HG03432 (cell line): Measurements from ENCODE around the gene FES.

Source experiments
- ATAC-seq: cut with Tn5 transposase; IDR thresholded peaks from one replicate; pipeline ENCODE4 v1.9.1; 2021; ENCODE audit warnings: mild to moderate bottlenecking, moderate library complexity; ENCODE audit not compliant: unreplicated experiment

The FES gene

DNA sequence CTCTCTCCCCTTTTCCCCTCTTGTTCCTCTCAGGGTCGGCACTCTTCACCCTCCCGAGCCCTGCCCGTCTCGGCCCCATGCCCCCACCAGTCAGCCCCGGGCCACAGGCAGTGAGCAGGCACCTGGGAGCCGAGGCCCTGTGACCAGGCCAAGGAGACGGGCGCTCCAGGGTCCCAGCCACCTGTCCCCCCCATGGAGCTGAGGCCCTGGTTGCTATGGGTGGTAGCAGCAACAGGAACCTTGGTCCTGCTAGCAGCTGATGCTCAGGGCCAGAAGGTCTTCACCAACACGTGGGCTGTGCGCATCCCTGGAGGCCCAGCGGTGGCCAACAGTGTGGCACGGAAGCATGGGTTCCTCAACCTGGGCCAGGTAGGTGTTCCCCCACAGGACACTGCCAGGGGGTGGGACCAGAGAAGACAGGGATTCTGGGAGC lies 8.7 kb upstream of the FES start:
- no peak for ATAC-seq

DNA sequence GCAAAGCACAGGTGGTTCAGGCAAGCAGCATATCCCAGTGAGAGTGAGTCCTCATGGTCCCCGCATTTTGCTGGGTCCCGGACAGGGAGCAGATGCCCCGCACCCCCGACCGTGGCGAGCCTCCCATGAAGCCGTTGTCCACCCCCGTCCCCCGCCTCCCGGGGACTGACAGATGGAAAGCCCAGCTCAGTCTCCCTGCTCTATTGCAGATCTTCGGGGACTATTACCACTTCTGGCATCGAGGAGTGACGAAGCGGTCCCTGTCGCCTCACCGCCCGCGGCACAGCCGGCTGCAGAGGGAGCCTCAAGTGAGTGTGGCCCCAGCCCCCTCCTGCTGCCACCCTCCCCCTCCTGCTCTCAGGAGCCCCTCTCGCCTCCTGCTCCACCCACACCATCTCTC lies 8.3 kb upstream of the FES start:
- ATAC-seq: no peak

DNA sequence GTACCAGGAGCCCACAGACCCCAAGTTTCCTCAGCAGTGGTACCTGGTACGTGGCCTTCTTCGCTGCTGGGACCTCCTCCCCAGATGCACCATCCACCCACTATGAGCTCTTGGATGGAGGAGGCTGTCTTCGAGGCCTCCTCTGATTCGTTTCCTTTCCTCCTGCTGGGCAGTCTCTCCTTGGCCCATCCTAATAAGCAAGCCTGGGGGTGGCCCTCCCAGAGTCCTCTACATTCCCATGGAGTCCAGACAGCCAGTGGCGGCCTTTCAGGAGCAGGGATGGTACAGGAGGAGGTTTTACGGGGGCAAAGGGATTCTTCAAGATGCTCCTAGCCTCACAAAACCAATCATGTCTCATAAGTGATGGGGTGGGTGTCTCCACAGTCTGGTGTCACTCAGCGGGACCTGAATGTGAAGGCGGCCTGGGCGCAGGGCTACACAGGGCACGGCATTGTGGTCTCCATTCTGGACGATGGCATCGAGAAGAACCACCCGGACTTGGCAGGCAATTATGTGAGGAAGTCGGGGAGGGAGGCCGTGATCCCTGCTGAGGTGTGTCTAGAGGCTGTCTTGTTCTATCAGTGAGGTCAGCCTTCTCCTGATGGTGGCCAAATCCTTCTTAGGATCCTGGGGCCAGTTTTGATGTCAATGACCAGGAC lies 7.7 kb upstream of the FES start:
- ATAC-seq: no peak

DNA sequence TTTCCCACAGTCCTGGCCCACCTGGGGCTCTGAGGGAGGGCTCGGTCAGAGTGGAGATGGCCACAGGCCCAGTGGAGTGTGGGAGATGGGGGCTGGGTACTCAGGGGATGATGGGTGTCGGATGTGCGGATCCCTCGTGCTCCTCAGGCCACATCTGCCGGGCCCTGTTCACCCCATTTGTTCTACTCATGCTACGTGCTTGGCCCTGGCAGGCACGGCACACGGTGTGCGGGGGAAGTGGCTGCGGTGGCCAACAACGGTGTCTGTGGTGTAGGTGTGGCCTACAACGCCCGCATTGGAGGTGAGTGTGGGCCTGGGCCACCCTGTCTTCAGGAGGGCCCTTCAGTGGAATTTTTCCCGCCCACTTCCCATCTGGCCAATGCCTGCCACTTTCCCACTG lies 7.0 kb upstream of the FES start:
- ATAC-seq: no peak

DNA sequence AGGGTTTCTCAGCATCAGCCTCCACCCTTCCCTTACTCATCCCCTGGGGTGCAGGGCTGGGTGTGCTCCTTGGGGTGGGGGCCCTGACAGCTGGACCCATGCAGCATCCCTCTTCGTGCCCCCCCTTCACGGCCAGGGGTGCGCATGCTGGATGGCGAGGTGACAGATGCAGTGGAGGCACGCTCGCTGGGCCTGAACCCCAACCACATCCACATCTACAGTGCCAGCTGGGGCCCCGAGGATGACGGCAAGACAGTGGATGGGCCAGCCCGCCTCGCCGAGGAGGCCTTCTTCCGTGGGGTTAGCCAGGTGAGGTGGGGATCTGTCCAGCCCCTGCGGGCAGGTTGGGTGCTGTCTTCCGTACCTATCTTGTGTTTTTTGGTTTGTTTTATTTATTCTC lies 6.3 kb upstream of the FES start:
- no peak for ATAC-seq

DNA sequence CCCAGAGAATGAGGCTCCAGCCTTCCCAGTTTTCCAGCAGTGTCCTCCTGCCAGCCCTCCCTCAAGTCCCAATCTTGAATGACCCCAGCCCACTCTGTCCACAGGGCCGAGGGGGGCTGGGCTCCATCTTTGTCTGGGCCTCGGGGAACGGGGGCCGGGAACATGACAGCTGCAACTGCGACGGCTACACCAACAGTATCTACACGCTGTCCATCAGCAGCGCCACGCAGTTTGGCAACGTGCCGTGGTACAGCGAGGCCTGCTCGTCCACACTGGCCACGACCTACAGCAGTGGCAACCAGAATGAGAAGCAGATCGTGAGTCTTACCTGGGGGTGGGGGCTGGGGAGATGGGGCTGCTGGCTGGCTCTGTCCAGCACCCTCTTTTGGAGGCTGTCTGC lies 5.6 kb upstream of the FES start:
- ATAC-seq: no peak

DNA sequence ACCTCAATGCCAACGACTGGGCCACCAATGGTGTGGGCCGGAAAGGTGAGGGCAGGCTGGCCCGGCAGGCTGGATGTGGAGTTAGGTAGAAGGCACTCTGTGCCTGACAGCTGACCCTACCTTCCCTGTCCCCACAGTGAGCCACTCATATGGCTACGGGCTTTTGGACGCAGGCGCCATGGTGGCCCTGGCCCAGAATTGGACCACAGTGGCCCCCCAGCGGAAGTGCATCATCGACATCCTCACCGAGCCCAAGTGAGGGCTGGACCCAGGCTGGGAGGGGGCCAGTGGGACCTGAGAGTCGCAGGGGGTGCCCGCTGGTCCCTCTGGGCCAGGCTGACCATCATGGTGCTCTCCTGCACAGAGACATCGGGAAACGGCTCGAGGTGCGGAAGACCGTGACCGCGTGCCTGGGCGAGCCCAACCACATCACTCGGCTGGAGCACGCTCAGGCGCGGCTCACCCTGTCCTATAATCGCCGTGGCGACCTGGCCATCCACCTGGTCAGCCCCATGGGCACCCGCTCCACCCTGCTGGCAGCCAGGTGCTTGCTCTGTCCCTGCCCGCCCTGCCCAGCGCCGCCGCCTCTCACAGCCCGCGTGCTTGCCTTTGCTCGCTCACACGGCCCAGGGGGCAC lies 4.5 kb upstream of the FES start:
- ATAC-seq: no peak

DNA sequence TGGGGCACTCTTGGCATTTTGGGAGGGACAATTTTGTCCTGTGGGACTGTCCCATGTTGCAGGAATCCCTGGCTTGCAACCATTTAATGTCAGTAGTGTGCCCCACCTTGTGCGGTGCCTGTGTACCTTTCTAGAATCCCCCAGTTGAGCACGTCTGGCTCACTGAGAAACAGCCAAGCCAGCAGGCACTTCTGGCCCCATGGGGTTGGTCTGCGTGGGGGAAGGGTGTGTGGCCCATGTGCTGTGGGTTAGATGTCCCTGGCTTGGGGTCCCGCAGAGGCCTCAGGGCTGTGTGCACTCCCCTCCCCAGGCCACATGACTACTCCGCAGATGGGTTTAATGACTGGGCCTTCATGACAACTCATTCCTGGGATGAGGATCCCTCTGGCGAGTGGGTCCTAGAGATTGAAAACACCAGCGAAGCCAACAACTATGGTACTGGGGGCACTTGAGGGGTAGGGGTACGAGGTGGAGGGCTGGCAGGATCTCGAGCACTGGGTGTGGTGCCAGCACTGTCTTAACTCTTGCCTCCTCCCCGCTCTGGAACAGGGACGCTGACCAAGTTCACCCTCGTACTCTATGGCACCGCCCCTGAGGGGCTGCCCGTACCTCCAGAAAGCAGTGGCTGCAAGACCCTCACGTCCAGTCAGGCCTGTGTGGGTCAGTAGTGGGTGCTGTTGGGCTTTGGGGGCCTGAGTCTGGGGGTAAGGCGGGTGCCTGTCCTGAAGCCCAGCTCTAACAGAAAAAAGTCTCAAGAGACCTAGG lies 3.7 kb upstream of the FES start:
- ATAC-seq: no peak

DNA sequence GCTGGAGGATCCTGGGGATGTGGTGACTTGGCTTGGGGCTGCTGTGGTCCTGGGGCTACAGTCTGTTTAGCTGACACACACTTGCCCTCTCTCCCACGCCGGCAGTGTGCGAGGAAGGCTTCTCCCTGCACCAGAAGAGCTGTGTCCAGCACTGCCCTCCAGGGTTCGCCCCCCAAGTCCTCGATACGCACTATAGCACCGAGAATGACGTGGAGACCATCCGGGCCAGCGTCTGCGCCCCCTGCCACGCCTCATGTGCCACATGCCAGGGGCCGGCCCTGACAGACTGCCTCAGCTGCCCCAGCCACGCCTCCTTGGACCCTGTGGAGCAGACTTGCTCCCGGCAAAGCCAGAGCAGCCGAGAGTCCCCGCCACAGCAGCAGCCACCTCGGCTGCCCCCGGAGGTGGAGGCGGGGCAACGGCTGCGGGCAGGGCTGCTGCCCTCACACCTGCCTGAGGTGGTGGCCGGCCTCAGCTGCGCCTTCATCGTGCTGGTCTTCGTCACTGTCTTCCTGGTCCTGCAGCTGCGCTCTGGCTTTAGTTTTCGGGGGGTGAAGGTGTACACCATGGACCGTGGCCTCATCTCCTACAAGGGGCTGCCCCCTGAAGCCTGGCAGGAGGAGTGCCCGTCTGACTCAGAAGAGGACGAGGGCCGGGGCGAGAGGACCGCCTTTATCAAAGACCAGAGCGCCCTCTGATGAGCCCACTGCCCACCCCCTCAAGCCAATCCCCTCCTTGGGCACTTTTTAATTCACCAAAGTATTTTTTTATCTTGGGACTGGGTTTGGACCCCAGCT lies 2.9 kb upstream of the FES start:
- ATAC-seq: no peak

DNA sequence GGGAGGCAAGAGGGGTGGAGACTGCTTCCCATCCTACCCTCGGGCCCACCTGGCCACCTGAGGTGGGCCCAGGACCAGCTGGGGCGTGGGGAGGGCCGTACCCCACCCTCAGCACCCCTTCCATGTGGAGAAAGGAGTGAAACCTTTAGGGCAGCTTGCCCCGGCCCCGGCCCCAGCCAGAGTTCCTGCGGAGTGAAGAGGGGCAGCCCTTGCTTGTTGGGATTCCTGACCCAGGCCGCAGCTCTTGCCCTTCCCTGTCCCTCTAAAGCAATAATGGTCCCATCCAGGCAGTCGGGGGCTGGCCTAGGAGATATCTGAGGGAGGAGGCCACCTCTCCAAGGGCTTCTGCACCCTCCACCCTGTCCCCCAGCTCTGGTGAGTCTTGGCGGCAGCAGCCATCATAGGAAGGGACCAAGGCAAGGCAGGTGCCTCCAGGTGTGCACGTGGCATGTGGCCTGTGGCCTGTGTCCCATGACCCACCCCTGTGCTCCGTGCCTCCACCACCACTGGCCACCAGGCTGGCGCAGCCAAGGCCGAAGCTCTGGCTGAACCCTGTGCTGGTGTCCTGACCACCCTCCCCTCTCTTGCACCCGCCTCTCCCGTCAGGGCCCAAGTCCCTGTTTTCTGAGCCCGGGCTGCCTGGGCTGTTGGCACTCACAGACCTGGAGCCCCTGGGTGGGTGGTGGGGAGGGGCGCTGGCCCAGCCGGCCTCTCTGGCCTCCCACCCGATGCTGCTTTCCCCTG lies 2.2 kb upstream of the FES start:
- no peak for ATAC-seq

DNA sequence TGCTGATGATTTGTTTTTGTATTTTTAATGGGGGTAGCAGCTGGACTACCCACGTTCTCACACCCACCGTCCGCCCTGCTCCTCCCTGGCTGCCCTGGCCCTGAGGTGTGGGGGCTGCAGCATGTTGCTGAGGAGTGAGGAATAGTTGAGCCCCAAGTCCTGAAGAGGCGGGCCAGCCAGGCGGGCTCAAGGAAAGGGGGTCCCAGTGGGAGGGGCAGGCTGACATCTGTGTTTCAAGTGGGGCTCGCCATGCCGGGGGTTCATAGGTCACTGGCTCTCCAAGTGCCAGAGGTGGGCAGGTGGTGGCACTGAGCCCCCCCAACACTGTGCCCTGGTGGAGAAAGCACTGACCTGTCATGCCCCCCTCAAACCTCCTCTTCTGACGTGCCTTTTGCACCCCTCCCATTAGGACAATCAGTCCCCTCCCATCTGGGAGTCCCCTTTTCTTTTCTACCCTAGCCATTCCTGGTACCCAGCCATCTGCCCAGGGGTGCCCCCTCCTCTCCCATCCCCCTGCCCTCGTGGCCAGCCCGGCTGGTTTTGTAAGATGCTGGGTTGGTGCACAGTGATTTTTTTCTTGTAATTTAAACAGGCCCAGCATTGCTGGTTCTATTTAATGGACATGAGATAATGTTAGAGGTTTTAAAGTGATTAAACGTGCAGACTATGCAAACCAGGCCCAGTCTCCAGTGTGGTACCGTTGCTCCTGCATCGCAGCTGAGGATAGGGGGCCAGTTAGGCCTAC lies 1.4 kb upstream of the FES start:
- ATAC-seq: no peak

DNA sequence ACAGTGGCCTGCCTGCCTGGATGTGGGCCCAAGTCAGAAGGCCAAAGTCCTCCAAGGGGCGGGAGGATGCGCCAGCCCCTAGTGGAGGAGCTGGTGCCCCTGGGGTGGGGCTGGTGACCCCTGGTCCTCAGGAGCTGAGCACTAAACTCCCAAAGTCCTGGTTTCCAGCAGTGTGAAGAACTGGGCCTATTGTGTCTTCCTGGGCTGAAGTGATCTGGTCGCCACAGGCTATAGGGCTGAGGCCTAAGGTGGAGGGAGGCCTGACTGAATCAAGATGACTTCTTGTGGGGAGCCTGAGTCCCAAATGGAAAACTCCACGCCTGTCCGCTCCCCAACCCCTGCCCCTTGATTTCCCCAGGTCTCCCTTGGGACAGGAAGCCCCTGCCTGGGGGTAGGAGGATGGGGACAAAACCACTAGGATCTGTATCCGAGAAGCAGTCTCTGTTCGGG lies 753 bp upstream of the FES start:
- ATAC-seq: no peak

DNA sequence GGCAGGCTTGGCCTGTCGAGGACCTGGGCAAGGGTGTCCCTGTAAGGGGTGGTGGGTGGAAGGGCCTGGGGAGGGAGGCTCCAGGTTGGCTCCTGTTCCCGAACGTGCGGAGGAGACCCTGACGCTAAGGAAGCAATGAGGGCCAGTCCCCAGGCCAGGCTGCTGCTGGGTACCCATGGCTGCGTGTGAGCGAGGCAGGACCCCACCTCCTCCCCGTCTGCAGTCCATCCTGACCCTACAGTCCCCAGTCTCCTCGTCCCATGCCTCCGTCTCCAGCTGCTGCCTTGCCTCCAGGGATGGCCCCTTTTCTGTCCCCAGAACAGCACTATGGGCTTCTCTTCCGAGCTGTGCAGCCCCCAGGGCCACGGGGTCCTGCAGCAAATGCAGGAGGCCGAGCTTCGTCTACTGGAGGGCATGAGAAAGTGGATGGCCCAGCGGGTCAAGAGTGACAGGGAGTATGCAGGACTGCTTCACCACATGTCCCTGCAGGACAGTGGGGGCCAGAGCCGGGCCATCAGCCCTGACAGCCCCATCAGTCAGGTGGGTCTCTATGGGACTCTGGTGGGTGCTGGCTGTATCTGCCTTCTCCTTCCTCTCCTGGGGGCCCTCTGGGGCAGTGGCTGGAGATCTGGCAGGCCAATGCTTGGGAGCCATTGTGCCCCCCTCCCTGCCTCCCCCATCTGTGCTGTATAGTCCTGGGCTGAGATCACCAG lies 571 bp downstream of the FES start:
- ATAC-seq: no peak

DNA sequence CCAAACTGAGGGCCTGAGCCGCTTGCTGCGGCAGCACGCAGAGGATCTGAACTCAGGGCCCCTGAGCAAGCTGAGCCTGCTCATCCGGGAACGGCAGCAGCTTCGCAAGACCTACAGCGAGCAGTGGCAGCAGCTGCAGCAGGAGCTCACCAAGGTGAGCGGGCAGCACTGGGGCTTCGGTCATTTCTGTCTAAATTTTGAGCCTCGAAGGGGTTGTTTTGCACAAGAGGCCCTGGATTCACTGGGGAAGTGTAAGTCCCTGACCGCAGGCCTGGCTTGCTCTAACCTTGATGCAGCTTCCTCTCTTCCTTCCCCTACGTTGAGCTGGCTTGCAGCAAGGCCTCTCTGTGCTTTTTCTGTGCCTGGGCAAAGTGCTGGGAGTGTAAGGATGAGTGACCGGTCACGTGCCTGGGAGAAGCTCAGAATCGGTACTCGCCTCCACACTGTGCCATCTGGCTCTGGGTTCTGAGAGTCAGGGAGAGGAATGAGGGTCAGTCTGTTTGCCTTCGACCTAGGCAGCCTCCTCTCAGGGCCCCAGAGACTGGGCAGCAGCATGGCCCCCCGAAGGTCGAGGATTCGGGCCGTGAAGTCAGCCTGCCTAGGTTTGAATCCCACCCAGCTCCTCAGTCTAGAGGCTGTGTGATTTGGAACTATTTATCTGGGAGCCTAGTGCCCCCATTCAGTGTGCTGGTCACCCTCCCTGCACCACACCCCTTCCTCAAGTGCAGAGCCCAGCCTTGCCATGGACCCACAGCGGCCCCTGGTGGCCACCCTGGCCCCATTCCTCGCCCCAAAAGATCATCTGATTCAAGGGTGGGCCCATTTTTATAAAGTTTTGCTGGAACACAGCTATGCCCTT lies 1.4 kb downstream of the FES start:
- peak; percentile 56 for ATAC-seq

DNA sequence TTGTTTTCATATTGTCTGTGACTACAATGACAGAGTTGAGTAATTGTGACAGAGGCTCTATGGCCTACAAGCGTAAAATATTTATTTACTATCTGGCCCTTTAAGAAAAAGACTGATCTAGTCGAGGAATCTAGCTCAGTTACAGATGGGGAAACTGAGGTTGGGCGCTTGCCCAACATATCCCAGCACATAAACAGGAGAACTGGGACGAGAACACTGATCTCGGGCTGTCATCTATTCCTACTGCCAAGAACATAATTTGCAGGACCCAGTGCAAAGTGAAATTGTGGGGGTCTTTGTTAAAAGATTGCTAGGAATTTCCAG lies 1.9 kb downstream of the FES start:
- no peak for ATAC-seq

DNA sequence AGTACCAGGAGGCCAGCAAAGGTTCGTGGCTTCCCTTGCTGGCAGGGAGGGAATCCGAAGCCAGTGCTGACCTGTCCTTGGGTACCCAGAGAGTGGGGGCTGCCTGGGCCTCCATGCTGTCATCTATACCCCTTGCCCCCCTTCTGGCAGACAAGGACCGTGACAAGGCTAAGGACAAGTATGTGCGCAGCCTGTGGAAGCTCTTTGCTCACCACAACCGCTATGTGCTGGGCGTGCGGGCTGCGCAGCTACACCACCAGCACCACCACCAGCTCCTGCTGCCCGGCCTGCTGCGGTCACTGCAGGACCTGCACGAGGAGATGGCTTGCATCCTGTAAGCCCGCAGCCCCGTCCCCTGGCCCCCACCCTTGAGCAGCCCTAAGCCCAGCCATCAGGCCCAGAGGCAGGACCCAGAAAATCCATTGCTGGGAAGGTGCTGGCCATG lies 2.8 kb downstream of the FES start:
- no peak for ATAC-seq

DNA sequence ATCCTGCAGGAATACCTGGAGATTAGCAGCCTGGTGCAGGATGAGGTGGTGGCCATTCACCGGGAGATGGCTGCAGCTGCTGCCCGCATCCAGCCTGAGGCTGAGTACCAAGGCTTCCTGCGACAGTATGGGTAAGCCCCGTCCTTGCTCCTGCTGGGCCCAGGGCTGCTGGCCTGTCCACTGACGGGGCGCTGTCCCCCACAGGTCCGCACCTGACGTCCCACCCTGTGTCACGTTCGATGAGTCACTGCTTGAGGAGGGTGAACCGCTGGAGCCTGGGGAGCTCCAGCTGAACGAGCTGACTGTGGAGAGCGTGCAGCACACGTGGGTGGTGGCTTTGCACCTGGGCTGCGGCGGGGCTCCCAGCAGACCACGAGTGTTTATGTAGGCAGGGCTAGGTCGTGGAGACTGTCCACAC lies 5.0 kb downstream of the FES start:
- ATAC-seq: no peak

DNA sequence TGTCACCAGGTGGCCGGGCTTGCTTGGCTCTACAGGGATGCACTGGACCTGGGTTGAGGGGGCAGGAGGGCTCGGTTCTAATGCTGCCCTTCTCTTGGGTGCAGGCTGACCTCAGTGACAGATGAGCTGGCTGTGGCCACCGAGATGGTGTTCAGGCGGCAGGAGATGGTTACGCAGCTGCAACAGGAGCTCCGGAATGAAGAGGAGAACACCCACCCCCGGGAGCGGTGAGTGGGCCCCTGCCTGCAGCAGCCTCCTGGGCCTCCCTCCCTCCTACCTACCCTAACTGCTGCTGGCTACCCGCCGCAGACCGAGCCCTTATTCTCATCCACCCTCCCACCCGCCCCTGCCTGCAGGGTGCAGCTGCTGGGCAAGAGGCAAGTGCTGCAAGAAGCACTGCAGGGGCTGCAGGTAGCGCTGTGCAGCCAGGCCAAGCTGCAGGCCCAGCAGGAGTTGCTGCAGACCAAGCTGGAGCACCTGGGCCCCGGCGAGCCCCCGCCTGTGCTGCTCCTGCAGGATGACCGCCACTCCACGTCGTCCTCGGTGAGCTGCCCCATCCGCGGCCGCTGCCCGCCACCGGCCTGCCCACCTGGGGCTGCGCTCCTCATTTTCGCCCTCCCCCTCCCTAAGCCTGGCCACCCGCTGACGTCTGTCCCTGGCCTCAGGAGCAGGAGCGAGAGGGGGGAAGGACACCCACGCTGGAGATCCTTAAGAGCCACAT lies 5.6 kb downstream of the FES start:
- no peak for ATAC-seq
